Right lobe of liver (tissue), 4 donors: Measurements from ENCODE around the gene VANGL1.

Experiments
- CTCF ChIP-seq, 4 donors: fragments of 200-600 bp in 3 of 4; fragments of 450-650 bp in 1 of 4; IDR thresholded peaks; one replicate each; pipeline versions ENCODE4 v1.5.1 to v1.8.0; 2016 to 2022; ENCODE audit warnings: antibody characterized with exemption in 4 of 4, mild to moderate bottlenecking in 2 of 4
- POLR2A ChIP-seq: fragments of 450-650 bp; IDR thresholded peaks from one replicate; pipeline ENCODE4 v1.6.1; 2017; ENCODE audit warnings: antibody characterized with exemption, mild to moderate bottlenecking
- donor health status: DM: no; HTN: no; CAD: no.
- donor health status: DM: no; HTN: no; CAD: no.
- donor health status: DM: no; HTN: yes; CAD: no.

DNA sequence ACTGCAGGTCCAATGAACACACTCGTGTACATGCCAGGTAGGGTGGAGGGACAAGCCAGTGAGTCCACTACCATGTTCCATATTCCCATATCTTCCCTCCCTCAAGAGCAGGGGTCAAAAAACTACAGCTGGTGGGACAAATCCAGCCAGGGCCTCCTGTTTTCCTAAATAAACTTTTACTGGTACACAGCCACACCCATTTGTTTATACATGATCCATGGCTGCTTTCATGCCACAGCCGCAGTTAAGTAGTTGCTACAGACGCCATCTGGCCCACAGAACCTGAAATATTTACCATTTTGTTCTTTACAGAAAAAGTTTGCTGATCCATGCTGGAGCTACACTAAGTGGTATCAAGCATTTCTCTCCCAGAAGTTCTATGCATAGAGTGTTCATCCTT is 84.4 kb downstream of the VANGL1 start:
- TF ChIP-seq CTCF (IDR thresholded peaks at IDR 0.05) (no peak), POLR2A (no peak)
